DOHH2 (cell line): ENCODE measurements around the gene MAP2K5.

Experiments
- H3F3A ChIP-seq: fragments of 200-600 bp; sonication (generic), shearing (Covaris generic); 2 replicates; pipeline ENCODE4 v1.6.0; 2016; ENCODE audit warnings: antibody characterized with exemption, mild to moderate bottlenecking; ENCODE audit not compliant: control insufficient read depth, insufficient read depth
- H3K27ac ChIP-seq: fragments of 200-600 bp; sonication (generic); 2 replicates; pipeline ENCODE4 v1.5.1; 2014; ENCODE audit warnings: low read depth, mild to moderate bottlenecking, low read length, moderate library complexity
- H3K27me3 ChIP-seq: fragments of 200-600 bp; sonication (generic); 2 replicates; pipeline ENCODE4 v1.6.1; 2014; ENCODE audit warnings: mild to moderate bottlenecking, low read length, mixed read lengths; ENCODE audit not compliant: control insufficient read depth
- H3K36me3 ChIP-seq: fragments of 200-600 bp; sonication (generic); 2 replicates; pipeline ENCODE4 v1.6.1; 2014; ENCODE audit warnings: mild to moderate bottlenecking, low read length, moderate library complexity, mixed read lengths; ENCODE audit not compliant: control insufficient read depth
- H3K4me1 ChIP-seq: fragments of 200-600 bp; sonication (generic); 2 replicates; pipeline ENCODE4 v1.6.1; 2014; ENCODE audit warnings: mild to moderate bottlenecking, low read length, mixed read lengths; ENCODE audit not compliant: control insufficient read depth
- H3K4me2 ChIP-seq: fragments of 200-600 bp; sonication (generic); 2 replicates; pipeline ENCODE4 v1.6.0; 2014; ENCODE audit warnings: mild to moderate bottlenecking, low read length, moderate library complexity
- H3K4me3 ChIP-seq: fragments of 200-600 bp; sonication (generic); 2 replicates; pipeline ENCODE4 v1.5.1; 2014; ENCODE audit warnings: mild to moderate bottlenecking, low read length, mixed read lengths
- H3K79me2 ChIP-seq: fragments of 200-600 bp; sonication (generic); 2 replicates; pipeline ENCODE4 v1.6.1; 2014; ENCODE audit warnings: mild to moderate bottlenecking, low read length, mixed read lengths; ENCODE audit not compliant: control insufficient read depth
- H3K9me2 ChIP-seq: fragments of 200-600 bp; sonication (generic); replicated peaks from 2 replicates; pipeline ENCODE4 v1.6.1; 2014; ENCODE audit warnings: mild to moderate bottlenecking, low read length, mixed read lengths; ENCODE audit not compliant: control insufficient read depth
- H3K9me3 ChIP-seq: fragments of 200-600 bp; sonication (generic); 2 replicates; pipeline ENCODE4 v1.6.1; 2014; ENCODE audit warnings: antibody characterized with exemption, low read length, mixed read lengths; ENCODE audit not compliant: control insufficient read depth, insufficient read depth
- H4K20me1 ChIP-seq: fragments of 200-600 bp; sonication (generic); 2 replicates; pipeline ENCODE4 v1.6.0; 2014; ENCODE audit warnings: low read depth, mild to moderate bottlenecking, antibody characterized with exemption, low read length, moderate library complexity; ENCODE audit not compliant: control insufficient read depth, insufficient read depth
- EZH2phosphoT487 ChIP-seq: fragments of 200-600 bp; sonication (generic); IDR thresholded peaks from 2 replicates; pipeline ENCODE4 v1.6.1; 2017; ENCODE audit warnings: borderline replicate concordance, mild to moderate bottlenecking, antibody characterized with exemption, low read length, moderate library complexity, mixed read lengths
- TF ChIP-seq, protein P1 (sequence below): fragments of 200-600 bp; sonication (generic); IDR thresholded peaks from one replicate; pipeline ENCODE4 v1.5.1; 2014; ENCODE audit warnings: antibody characterized with exemption, mild to moderate bottlenecking, low read depth, low read length; ENCODE audit not compliant: poor library complexity, severe bottlenecking

The MAP2K5 gene

DNA sequence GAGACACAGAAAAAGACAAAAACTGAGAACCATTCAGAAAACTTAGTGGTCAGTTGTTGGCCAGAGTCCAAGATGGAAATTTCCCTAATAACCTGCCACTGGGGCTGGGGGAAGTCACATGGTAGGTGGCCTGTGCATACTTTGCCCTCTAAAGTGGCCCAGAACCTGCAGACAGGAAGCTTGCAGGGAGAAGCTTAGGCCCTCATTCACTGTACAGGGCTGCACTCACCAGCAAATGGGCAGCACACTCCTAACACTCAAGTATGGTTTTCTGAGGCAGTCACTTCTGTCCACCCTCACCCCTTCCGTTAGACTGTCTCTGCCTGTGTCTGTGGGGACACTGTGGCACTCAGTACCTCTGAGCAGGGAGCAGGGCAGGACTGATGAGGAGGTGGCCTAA, 311.9 kb downstream of the MAP2K5 start:
- H3K4me2 ChIP-seq: no peak overlapping the region
- H3K79me2 ChIP-seq: no peaks in the 10 kb centered on the region
- H3K4me3 ChIP-seq: no peak overlapping the region
- no peaks in the 10 kb centered on the region for H3K36me3 ChIP-seq
- H3F3A ChIP-seq: peaks cover 10% of the 10 kb centered on the region; the same call in 1 of the 2 replicates
- no peak for TF ChIP-seq EZH2phosphoT487
- TF ChIP-seq, protein P1, sequence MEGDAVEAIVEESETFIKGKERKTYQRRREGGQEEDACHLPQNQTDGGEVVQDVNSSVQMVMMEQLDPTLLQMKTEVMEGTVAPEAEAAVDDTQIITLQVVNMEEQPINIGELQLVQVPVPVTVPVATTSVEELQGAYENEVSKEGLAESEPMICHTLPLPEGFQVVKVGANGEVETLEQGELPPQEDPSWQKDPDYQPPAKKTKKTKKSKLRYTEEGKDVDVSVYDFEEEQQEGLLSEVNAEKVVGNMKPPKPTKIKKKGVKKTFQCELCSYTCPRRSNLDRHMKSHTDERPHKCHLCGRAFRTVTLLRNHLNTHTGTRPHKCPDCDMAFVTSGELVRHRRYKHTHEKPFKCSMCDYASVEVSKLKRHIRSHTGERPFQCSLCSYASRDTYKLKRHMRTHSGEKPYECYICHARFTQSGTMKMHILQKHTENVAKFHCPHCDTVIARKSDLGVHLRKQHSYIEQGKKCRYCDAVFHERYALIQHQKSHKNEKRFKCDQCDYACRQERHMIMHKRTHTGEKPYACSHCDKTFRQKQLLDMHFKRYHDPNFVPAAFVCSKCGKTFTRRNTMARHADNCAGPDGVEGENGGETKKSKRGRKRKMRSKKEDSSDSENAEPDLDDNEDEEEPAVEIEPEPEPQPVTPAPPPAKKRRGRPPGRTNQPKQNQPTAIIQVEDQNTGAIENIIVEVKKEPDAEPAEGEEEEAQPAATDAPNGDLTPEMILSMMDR: no peak
- no peaks in the 10 kb centered on the region for H3K27me3 ChIP-seq
- H3K9me3 ChIP-seq: peaks cover 4% of the 10 kb centered on the region; the same call in 1 of the 2 replicates
- H4K20me1 ChIP-seq: no peaks in the 10 kb centered on the region
- no peaks in the 10 kb centered on the region for H3K9me2 ChIP-seq
- H3K27ac ChIP-seq: no peak overlapping the region
- peaks cover 66% of the 10 kb centered on the region for H3K4me1 ChIP-seq

DNA sequence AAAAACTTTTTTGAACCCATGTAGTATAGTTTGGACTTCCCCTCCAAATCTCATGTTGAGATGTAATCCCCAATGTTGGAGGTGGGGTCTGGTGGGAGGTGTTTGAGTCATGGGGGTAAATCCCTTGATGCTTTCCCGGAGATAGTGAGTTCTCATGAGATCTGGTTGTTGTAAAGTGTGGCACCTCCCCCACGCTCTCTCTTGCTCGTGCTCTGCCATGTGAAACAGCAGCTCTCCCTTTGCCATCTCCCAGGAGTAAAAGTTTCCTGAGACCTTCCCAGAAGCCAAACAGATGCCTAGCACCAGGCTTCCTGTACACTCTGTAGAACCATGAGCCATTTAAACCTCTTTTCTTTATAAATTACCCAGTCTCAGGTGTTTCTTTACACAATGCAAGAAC, 313.3 kb downstream of the MAP2K5 start:
- no peak for TF ChIP-seq EZH2phosphoT487
- TF ChIP-seq, protein P1: no peak
- no peaks in the 10 kb centered on the region for H3K9me3 ChIP-seq
- H3K36me3 ChIP-seq: no peaks in the 10 kb centered on the region
- no peaks in the 10 kb centered on the region for H3K79me2 ChIP-seq
- no peaks in the 10 kb centered on the region for H4K20me1 ChIP-seq
- H3F3A ChIP-seq: peaks cover 7% of the 10 kb centered on the region
- H3K27me3 ChIP-seq: no peaks in the 10 kb centered on the region
- no peak overlapping the region for H3K4me2 ChIP-seq
- H3K27ac ChIP-seq: no peak overlapping the region
- H3K4me1 ChIP-seq: peaks cover 63% of the 10 kb centered on the region
- H3K4me3 ChIP-seq: no peak overlapping the region
- no peaks in the 10 kb centered on the region for H3K9me2 ChIP-seq
